ENCODE data around the gene ZNF829. TPM values are rescaled to one million over a fixed set of nuclear protein-coding genes. Genes with fewer than 3 reads are reported as not detected.

ZNF829 gene
- total RNA-seq, 2 donors from 2014 or later: 2.2 to 2.4 TPM

- peak overlapping the region; percentile 67 to 77 for H3K4me3 ChIP-seq
- peaks cover 2% of the 10 kb centered on the region for H3K36me3 ChIP-seq
- peaks cover under 1 to 18% of the 10 kb centered on the region in 2 donors for H3K9me3 ChIP-seq
These were observed 77.2 kb downstream of the ZNF829 start for GRCh38 chr19:36838784-36839324.

More at GRCh38 chr19:36838784-36839324, 77.2 kb downstream of the ZNF829 start:
- peaks cover 0 to 19% of the 10 kb centered on the region in 2 donors for H3K4me1 ChIP-seq
- no peak for DNase-seq (ENCODE audit: low spot score)
- TF ChIP-seq CTCF (IDR thresholded peaks at IDR 0.05): no peak
- peak overlapping the region; percentile 87 to 88 for H3K27ac ChIP-seq
- H3K27me3 ChIP-seq: no peaks in the 10 kb centered on the region

Other genes with a start within 250 kb of the ZNF829 start
- gene ZNF461, start 249.5 kb downstream of the ZNF829 start, total RNA-seq: 1 to 10 TPM; 6.2 to 6.4 TPM
- 1 to 10 TPM; 4.0 to 5.6 TPM for gene ZNF567, start 228.7 kb downstream of the ZNF829 start, total RNA-seq
- 1 to 10 TPM; 4.9 to 5.2 TPM for gene ZNF850, start 143.5 kb downstream of the ZNF829 start, total RNA-seq
- 1 to 10 TPM; 4.4 to 6.0 TPM for gene ZNF790, start 77.9 kb downstream of the ZNF829 start, total RNA-seq
- under 1 TPM; 0.85 to 0.98 TPM for gene ZNF345, start 65.4 kb downstream of the ZNF829 start, total RNA-seq
- gene ZNF568, start within 50 bp of the ZNF829 start, total RNA-seq: 1 to 10 TPM; 6.2 to 6.8 TPM
- 1 to 10 TPM; 5.6 to 8.6 TPM for gene ZNF420, start 162.1 kb upstream of the ZNF829 start, total RNA-seq